ENCODE measurements around the gene POLR1A. TPM values are rescaled to one million over a fixed set of nuclear protein-coding genes. Genes with fewer than 3 reads are reported as not detected.

Gene POLR1A
- polyA plus RNA-seq, 2 of the 4 experiments (the other 2 are of a cell fraction), result 22.8 to 55.7 TPM

- no peak for ATAC-seq
- CTCF ChIA-PET, result interaction anchor here (1.1 to 5.4 kb wide), 3 partner anchors 9 to 311 kb away, joined by 3 to 36 read pairs (median 5); partner anchors contain the start of gene ST3GAL5
Observed at GRCh38 chr2:86039963-86040655, 65.6 kb downstream of the POLR1A start.

GRCh38 chr2:86039178-86039962 is 66.3 kb downstream of the POLR1A start:
- Histone ChIP-seq H3K4me2 (no peak overlapping the region), H3K9me3 (no peaks in the 10 kb centered on the region), H3K4me3 (no peak overlapping the region), H3K27ac (no peak overlapping the region), H3K4me1 (peaks cover 15% of the 10 kb centered on the region; the same call in 2 of the 3 replicates)
- 97% methylated on average over 9 of the region's 9 CpGs for WGBS (ENCODE audit: missing lambda C conversion rate)
- TF ChIP-seq CEBPB (IDR thresholded peaks at IDR 0.05) (no peak), POLR2AphosphoS2 (conservative IDR thresholded peaks at IDR 0.05; ENCODE audit: low read length) (no peak), CTCF (IDR thresholded peaks at IDR 0.05) (no peak), RCOR1 (IDR thresholded peaks at IDR 0.05; ENCODE audit: low read depth, low read length) (no peak), TP53 (CRISPR knock-in tag; IDR thresholded peaks at IDR 0.05) (no peak), SMC3 (IDR thresholded peaks at IDR 0.05) (no peak), MAZ (IDR thresholded peaks at IDR 0.05; ENCODE audit: borderline replicate concordance, low read depth, low read length) (no peak), CBX2 (IDR thresholded peaks at IDR 0.05; ENCODE audit: borderline replicate concordance, low read depth) (no peak), POLR2A (IDR thresholded peaks at IDR 0.05; ENCODE audit: low read length) (no peak), TFCP2L1 (CRISPR knock-in tag; IDR thresholded peaks at IDR 0.05) (no peak), NPAS2 (CRISPR knock-in tag; IDR thresholded peaks at IDR 0.05; ENCODE audit: borderline replicate concordance) (no peak), HEYL (CRISPR knock-in tag; IDR thresholded peaks at IDR 0.05) (no peak), KDM1A (IDR thresholded peaks at IDR 0.05; ENCODE audit: low read depth) (no peak)
- ChIA-PET CTCF (interaction anchor here (0.8 to 1.1 kb wide), 3 partner anchors 10 to 212 kb away, joined by 3 to 5 read pairs (median 4); no protein-coding TSS in a partner anchor), POLR2A (no interaction called here)
- ATAC-seq (no peak), DNase-seq (ENCODE audit: low read depth in 1 of 2, low spot score in 1 of 2) (no peak), FAIRE-seq (no peak)

More at GRCh38 chr2:86039963-86040655, 65.6 kb downstream of the POLR1A start:
- WGBS (ENCODE audit: missing lambda C conversion rate), result 96% methylated on average over 10 of the region's 12 CpGs
- Histone ChIP-seq H3K9me3 (no peaks in the 10 kb centered on the region), H3K27ac (no peak overlapping the region), H3K4me3 (no peak overlapping the region), H3K4me1 (peaks cover 15% of the 10 kb centered on the region; the same call in 2 of the 3 replicates), H3K4me2 (no peak overlapping the region)
- POLR2A ChIA-PET, result no interaction called here
- FAIRE-seq (no peak), DNase-seq (ENCODE audit: low read depth in 1 of 2, low spot score in 1 of 2) (no peak)
- no peak for TF ChIP-seq FOXS1 (CRISPR knock-in tag; IDR thresholded peaks at IDR 0.05)
- no peak for TF ChIP-seq JUN (IDR thresholded peaks at IDR 0.05)
- TF ChIP-seq CTCF (IDR thresholded peaks at IDR 0.05), result no peak
- no peak for TF ChIP-seq POLR2AphosphoS2 (conservative IDR thresholded peaks at IDR 0.05; ENCODE audit: low read length)

GRCh38 chr2:86038291-86039081 is 67.2 kb downstream of the POLR1A start:
- TF ChIP-seq JUN (IDR thresholded peaks at IDR 0.05), result no peak
- no peak for TF ChIP-seq BHLHE40 (IDR thresholded peaks at IDR 0.05; ENCODE audit: low read depth, low read length)
- no peak for ATAC-seq
- no peak for FAIRE-seq
- Histone ChIP-seq H3K27ac (no peak overlapping the region), H3K4me3 (no peak overlapping the region), H3K4me2 (no peak overlapping the region), H3K4me1 (peaks cover 15% of the 10 kb centered on the region; the same call in 2 of the 3 replicates), H3K9me3 (no peaks in the 10 kb centered on the region)
- ChIA-PET CTCF (interaction anchor here (0.6 to 6.0 kb wide), 6 partner anchors 78 to 224 kb away, joined by 3 to 39 read pairs (median 4); partner anchors contain the start of gene ST3GAL5), POLR2A (no interaction called here)
- 89% methylated on average over 12 of the region's 12 CpGs for WGBS (ENCODE audit: missing lambda C conversion rate)
- no peak for DNase-seq (ENCODE audit: low read depth in 1 of 2, low spot score in 1 of 2)

Measured in A549 (cell line).